GM12891 (cell line): ENCODE results near the gene TMEM45B.

Experiments
- POLR2A ChIP-seq: IDR thresholded peaks from 2 replicates; pipeline ENCODE4 v1.6.1; 2011; ENCODE audit warnings: low read depth, low read length, control low read depth
- POLR2AphosphoS5 ChIP-seq: IDR thresholded peaks from 2 replicates; pipeline ENCODE4 v1.6.1; 2011; ENCODE audit warnings: low read depth, low read length, control low read depth
- POU2F2 ChIP-seq: IDR thresholded peaks from 2 replicates; pipeline ENCODE4 v1.6.1; 2011; ENCODE audit warnings: low read depth, mild to moderate bottlenecking, control low read depth, low read length, moderate library complexity
- TAF1 ChIP-seq: IDR thresholded peaks from 2 replicates; pipeline ENCODE4 v1.6.1; 2011; ENCODE audit warnings: low read depth, low read length, control low read depth

- TF ChIP-seq POLR2A (no peak), POLR2AphosphoS5 (no peak), TAF1 (no peak), POU2F2 (no peak)
Observed at GRCh38 chr11:129885381-129885780, 69.7 kb downstream of the TMEM45B start.
